ENCODE results near the gene FAM98C.
"Not testable (repeated sequence)": the region's sequence is repeated elsewhere in the genome, so short reads cannot be mapped to it uniquely, and the experiment has no call there.

Gene FAM98C

DNA sequence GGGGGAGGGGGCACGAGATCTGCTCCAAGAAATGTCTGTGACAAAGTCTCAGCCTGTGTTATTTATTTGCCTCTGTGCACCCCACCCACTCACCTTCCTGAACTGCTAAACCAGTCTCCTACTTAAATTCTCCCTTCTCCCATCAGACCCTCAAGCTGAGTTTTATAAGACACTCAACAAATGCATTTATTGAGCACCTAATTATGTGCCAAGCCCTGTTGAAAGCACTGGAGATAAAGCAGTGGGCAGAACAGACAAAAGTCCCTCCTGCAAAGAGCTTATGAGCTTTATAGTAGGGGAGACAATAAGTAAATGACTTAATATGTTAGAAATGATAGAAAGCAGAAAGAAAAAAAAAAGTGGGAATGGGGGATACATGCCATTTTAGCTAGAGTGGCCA lies 3.4 kb upstream of the FAM98C start:
- DNase-seq, result no peak

DNA sequence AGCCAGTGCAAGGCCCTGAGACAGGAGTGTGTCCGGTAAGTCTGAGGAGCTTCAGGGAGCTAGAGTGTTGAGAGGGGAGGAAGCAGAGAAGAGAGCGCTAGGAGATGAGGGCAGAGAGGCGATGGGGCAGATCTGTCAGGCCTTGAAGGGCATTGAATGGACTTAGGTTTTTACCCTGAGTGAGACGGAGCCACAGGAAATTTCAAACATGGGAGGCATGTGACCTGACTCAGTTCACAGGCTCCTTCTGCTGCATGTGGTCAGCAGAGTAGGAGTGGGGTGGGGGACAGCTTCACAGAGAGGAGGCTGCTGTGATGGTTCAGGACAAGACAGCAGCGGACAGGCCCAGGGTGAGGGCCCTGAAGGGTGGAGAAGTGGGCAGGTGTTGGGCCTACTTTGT lies 2.5 kb upstream of the FAM98C start:
- no peak for DNase-seq

DNA sequence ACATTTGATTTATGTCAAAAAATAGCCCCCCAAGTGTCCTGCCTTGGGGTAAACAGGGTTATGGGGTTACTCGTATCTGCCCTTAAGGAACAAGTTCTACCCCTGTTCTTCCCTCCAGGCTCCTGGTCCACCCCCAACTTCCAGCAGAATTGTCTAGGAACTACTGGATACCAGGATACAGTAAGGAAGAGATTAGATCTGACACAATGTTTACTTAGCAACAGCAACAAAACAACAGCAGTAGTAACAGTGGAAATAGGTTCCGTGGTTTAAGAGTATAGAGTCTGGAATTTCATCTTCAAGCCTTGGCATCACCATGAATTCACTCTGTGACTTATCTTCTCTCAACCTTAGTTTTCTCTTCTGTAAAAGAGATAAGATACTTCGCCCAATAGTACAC lies 1.7 kb upstream of the FAM98C start:
- no peak for DNase-seq

DNA sequence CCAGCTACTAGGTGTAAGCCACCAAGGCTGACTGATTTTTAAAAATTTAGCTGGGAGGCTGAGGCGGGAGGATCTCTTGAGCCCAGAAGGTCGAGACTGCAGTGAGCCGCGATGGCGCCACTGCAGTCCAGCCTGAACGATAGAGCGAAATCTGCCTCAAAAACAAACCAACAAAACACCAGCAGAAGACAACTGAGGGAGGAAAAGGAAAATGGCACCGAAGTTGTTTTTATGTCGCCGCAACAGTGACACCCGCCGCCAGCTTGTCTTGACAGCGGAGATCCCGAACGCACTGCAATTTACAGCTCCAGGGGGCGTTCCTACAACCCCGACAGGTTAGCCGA lies 298 bp upstream of the FAM98C start:
- DNase-seq, result no peak

DNA sequence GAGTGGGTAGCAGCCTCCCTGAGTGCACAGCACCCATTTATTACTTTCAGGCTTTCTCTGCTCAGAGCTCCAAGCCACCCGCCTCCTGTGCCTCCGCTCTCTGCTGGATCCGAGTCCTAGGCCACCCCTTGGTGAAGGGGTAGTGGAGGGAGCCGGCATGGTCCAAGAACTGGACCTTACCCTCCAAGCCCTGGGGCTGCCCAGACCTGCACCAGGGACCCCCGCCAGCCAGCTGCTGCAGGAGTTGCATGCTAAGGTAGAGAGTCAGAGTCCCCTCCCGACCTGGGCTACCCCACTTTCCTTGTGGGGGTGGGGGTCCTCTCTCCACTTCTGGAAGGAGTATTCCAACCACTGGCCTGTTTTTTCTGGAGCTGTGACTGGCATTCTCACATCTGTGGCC lies 2.0 kb downstream of the FAM98C start:
- DNase-seq, result no peak

DNA sequence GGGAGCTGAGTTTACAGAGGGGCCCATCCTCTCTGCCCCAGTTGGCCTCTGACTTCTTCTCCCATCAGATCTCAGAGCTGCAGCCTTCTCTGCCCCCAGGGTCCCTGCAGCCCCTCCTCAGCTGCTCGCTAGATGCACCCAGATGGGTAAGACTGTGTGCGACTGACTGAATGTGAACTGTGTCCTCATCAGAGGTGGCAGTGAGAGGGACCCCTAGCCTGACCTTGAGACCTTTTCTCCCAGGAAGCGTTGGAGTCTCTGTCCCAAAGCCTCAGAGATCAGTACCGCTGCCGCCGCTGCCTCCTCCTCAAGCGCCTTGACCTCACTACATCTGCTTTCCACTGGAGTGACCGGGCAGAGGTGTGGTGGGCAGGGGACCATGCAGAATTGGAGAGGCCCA lies 2.4 kb downstream of the FAM98C start:
- DNase-seq, result no peak

DNA sequence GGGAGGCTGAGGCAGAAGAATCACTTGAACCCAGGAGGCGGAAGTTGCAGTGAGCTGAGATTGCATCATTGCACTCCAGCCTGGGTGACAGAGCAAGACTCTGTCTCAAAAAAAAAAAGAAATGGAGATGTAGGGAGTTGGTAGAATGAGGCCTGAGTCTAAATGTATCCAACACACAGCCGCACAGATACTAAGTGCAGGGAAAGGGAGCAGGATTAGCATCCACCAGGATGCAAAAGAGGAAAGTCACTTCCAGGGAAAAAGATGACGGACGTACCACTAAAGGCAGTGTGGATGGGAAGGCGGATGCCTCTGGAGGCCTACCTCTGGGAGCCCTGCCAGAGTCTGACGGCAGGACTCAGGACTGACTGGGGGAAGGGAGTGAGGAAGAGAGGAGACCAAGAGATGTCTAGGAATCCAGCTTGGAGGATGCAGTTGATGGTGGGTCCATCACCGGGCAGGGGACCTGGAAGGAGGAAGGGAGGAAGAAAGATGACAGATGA lies 6.8 kb downstream of the FAM98C start:
- no peak for DNase-seq

DNA sequence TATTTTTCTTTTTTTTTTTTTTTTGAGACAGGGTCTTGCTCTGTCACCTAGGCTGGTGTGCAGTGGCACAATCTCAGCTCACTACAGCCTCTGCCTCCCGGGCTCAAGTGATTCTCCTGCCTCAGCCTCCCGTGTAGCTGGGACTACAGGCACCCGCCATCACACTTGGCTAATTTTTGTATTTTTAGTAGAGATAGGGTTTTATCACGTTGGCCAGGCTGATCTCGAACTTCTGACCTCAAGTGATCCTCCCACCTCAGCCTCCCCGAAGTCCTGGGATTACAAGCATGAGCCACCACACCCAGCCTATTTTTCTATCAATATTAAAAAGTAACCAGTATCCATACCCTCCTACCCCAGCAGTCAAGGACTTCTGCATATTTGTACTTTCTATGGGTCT lies 7.5 kb downstream of the FAM98C start:
- not testable (repeated sequence) for DNase-seq

DNA sequence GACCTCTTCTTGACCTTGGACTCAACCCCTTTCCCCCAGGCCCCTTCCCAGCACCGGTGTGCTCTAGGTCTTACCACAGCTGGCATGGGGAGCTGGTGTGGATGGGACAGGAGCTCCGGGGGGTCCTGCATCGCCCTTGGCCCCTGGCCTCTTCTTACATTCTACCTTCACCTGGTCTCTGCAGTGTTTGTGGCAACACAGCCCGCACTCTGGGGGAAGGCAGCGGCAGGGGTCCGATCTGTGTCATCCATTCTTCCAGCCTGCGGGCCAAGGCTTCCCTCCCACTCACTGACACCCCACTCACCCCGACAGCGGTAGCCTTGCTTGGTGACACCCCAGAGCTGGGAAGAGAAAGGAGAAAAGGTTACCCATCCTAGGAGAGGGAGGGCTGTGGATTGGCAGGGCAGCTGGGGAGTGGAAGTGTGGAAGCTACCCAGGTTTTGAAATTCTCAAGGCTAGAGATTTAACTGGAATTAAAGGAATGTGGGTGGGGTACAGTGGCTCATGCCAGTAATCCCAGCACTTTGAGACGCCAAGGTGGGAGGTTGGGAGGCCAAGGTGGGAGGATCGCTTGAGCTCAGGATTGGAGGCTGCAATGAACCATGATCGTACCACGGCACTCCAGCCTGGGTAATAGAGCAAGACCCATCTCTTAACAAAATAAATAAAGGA lies 8.3 kb downstream of the FAM98C start:
- no peak for DNase-seq

DNA sequence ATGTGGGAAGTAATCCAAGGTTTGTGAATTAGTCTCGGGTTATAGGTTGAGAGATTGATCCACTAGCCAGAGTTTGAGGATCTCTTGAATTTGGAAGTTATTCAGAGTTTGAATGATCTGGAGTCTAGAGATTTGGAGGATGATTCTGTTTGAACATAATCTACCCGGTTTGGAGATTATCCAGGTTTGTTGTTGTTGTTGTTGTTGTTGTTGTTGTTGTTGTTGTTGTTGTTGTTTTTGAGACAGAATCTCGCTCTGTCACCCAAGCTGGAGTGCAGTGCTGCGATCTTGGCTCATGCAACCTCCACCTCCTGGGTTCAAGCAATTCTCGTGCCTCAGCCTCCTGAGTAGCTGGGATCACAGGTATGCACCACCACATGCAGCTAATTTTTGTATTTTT lies 9.0 kb downstream of the FAM98C start:
- DNase-seq, result not testable (repeated sequence)

DNA sequence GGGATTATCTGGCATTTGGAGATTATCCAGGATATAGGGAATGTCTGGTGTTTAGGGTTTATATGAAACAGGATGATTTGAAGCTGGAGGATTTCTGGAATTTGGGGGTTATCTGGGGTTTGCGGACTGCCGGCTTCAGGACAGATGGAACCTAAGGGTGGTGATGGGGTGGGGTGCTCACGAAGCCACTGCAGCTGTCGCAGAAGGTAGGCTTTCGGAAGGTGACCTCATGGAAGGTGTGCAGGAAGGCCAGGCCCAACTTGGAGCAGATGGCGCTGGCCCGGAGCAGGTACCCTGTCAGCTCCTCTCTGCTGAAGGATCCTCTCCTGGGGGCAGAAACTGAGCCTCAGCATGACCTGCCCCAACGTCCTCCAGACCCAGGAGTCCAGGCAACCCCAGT lies 9.6 kb downstream of the FAM98C start:
- no peak for DNase-seq

DNA sequence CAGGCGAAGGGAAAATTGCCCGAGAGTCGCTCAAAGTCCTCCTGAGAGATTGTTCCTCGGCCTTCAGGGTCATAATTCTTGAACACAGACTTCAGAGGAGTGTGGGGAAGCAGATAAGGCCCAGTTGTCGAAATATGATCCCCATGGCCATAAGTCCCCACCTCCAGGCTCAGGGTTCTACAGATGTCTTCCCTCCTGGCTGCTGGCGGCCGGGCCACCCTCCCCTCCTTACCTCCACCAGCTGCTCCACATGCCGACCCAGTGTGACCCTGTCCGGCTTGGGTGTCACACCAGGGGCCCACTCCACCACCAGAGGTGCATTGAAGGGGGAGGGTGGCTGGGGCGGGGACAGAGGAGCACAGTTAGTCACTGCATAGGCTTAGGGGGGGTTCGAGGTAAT lies 10.1 kb downstream of the FAM98C start:
- no peak for DNase-seq

DNA sequence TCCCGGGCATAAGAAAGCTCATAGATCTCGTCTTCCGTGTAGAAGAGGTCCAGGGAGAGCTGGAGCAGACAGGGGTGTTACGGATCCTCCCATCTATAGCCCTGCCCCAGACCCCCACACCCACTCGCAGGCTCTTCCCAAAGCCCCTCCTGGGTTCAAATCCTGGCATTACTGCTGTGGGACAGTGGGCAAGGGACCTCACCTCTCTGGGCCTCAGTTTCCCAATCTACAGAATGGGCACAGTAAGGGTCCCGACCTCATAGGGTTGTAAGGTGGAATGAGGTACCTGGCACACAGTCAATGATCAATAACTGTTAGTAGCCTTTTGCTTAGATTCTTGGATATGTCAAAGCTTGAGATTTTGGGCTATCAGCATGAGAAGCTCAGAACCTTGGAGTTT lies 10.5 kb downstream of the FAM98C start:
- DNase-seq, result no peak

DNA sequence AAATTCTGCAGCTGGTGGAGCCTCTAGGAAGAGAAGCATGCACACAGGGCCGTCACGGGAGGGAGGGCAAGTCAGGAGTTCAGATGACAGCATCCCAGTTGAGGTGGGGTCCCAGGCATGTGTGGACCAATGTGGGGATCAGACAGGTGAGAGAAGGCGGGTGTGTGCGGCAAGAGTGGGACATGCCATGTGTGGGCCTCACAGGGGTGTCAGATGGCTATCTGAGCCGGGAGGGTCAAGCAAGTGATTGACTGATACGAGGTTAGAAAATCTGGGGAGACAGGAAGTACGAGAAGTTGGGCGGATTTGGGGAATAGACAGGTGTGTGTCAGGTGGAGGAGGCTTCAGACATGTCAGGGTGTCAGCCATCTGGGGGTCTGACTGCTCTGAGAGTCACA lies 14.3 kb downstream of the FAM98C start:
- no peak for DNase-seq

DNA sequence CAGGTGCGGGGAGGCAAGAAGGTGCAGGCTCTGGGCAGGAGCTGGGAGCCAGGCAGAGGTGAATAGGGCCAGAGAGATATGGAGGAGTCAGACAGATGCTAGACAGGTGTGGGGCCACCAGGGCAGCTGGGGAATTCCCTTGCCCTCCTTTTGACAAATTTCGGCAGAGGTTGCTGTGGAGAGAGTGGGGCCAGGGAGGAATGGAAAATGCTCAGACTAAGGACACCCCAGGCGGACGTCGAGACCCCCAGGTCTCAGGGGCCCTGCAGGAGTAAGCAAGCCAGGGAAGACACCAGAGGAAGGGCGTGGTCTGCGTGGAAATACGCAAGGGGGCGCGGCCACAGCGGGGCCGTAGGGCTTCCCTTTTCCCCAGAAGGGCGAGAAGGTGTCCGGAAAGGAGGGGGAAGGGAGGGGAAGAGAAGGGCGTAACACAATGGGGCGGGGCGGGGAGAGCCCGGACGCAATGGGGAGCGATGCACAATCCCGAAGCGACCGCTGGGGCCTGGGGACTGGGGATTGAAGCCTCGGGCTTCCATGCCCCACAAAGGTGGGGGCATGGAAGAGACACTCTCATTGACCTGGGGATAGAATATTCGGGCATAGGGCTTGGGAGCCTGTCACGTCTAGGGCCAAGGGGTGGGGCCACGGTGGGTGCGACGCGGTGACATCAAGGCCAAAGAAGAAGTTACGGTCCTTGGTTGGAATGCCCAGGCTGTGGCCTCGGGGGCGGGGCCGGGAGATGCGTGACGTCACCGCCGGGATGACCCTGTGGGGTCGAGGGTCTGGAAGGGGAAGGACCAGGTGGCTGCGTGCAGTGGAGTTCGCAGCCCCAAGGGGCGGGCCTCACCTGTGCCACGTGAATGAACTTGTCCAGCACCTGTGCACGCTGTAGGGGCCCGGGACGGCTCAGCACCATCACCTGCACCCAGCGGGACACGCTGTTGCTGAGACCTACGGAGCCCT lies 14.9 kb downstream of the FAM98C start:
- peak; percentile 63 for DNase-seq

DNA sequence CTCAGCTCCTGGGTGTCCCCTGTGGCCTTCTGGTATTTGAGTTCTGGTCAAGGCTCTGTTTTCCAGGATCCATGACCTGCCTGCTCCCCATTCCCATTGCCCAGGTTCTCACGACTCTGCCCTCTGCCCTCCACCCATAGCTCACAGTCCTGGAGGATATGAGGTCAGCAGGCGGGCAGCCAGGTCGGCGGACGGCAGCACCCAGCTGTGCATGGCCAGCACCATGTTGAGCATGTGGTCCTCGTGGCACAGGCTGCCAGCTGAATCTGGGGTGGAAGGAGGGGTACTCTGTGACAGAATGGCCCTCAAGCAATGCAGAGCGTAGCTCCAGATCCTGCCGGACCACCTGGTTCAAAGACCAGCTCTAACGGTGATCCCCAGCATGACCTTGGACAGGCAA lies 18.0 kb downstream of the FAM98C start:
- DNase-seq, result no peak

DNA sequence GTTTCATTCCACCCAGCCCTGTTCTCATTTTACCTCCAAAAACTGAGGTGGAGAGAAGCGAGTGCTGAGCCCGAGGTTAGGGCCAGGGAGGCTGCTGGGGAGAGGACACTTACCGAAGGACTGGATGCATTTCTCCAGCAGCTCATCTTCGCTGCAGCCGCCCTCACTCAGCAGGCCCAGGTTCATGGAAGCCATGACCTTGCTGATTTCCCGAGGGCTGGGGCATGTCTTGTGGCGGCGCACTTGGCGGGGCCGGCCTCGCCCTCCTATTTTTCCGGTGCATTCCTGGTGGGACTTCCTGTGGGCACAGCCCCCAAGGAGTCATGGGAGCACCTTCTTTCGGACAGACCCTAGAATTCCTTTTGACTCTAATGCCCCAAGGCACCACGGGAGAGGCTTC lies 19.0 kb downstream of the FAM98C start:
- DNase-seq, result no peak

DNA sequence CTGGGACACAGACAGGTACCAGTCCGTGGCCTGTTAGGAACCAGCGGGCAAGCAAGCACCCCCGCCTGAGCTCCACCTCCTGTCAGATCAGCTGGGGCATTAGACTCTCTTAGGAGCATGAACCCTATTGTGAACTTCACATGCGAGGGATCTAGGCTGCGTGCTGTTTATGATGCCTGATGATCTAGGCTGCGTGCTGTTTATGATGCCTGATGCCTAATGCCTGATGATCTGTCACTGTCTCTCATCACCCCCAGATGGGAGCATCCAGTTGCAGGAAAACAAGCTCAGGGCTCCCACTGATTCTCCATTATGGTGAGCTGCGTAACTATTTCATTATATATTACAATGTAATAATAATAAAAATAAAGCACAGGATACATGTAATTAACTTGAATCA lies 19.5 kb downstream of the FAM98C start:
- DNase-seq, result no peak

DNA sequence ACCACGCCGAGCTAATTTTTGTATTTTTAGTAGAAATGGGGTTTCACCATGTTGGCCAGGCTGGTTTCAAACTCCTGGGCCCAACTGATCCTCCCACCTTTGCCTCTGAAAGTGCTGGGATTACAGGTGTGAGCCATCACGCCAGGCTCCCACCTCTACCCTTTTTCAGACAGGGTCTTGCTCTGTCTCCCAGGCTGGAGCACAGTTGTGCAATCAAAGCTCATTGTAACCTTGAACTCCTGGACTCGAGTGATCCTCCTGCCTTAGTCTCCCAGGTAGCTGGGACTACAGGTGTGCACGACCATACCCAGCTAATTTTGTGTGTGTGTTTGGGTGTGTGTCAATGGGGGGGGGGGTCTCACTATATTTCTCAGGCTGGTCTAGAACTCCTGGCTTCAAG lies 21.4 kb downstream of the FAM98C start:
- no peak for DNase-seq

DNA sequence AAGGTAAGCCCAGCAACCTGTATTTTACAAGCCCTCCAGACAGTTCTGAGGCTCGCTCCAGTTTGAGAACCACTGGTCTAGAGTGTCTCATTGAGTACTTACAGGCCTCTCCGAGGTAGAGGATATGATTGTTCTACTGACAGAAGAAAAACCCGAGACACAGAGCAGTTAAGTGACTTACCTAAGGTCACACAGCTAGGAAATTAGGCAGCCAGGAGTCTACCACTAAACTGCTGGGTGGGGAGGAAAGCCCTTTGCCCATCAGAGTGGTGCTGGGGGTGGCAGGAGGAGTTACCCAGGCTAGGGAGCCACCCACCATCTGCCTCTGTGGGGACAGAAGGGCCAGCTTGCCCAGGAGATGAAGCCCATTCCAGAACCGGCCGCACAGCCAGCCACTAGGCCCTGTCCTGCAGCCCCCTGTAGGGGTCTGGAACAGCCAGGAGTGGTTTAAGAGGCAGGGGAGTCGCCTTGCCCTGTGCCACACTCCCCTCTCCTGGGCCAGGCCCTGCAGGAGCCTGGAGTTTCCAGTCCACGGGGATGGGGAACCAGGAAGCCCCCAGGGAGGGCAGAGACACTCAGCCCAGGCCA lies 22.4 kb downstream of the FAM98C start:
- no peak for DNase-seq

DNA sequence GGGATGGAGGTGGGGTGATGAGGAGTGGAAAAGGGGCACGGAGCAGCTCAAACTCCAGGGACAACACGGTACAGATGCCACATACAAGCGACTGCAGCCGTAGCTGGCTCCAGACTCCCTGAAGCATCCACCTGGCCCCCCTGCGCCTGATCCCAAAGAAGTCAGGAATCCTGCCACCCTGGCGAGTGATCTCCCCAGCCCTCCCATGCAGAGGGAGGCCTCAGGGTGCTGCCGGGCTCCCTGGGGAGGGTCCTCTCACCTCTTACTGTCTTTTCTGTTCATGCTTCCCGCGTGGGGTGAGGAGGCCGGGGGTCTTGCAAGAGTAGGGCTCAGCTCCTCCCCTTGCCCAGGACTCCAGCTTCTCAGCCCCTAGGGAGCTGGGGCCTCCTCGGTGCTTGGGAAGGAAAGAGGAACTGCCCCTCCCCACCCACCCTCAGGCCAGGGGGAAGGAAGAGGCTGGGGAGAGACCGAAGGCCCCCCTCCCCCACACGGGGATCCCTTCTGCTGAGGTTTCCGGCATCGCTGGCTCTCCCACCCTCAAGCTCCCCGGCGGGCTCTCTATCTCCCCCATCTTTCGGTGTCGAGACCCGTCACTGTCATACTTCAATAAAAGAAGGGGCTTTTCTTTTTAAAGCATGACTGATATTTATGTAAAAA lies 23.0 kb downstream of the FAM98C start, which contains the start of gene RASGRP4:
Gene RASGRP4, minus strand, starts transcription at position 410 of the 657 bp plus-strand sequence. Its CDS starts 128 bp downstream, at position 282.
- DNase-seq, result peak; percentile 57

DNA sequence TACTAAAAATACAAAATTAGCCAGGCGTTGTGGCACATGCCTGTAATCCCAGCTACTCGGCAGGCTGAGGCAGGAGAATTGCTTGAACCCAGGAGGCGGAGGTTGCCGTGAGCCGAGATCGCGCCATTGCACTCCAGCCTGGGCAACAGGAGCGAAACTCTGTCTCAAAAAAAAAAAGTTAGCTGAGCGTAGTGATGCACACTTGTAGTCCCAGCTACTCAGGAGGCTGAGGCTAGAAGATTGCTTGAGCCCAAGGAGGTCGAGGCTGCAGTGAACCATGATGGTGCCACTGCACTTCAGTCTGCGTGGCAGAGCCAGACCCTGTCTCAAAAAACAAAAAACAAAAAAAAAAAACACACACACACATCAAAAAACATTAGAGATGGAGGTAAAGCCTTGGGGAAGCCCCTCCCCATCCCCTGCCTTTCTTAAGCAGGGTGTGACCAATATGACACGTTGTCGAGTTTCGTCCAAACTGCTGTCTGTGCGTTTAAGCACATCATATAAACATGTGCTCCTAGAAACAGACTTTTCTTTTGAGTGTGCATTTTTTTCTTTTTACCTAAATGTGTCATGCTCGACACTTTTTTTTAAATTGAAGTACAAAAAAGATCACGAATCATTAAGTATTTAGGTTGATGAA lies 24.3 kb downstream of the FAM98C start:
- DNase-seq, result peak; percentile 71

All from stimulated activated CD4-positive, alpha-beta T cell treated with anti-CD3 and anti-CD28 coated beads, Interleukin-4, amount 100 ng/mL, for 24 hours (primary cell).